GM18499 (cell line): ENCODE results near the gene ENTREP3.

Experiments
- ATAC-seq: cut with Tn5 transposase; IDR thresholded peaks from one replicate; pipeline ENCODE4 v1.9.1; 2021; ENCODE audit warnings: moderate number of reproducible peaks; ENCODE audit not compliant: insufficient read depth, unreplicated experiment

ENTREP3 gene

DNA sequence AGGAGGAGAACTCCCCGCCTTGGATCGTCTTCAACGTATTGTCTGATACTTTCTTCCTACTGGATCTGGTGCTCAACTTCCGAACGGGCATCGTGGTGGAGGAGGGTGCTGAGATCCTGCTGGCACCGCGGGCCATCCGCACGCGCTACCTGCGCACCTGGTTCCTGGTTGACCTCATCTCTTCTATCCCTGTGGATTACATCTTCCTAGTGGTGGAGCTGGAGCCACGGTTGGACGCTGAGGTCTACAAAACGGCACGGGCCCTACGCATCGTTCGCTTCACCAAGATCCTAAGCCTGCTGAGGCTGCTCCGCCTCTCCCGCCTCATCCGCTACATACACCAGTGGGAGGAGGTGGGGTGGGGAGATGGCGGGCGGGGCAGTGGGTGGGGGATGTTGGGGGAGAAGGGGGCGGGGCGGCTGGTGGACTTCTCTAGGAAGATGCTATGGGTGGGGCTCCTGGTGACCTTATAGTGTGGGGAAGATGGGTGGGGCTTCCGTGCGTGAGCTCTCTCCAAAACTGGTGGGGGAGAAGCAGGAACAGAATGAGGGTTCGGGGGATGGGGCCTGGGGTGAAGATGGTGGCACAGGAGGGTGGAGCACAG is 27.3 kb upstream of the ENTREP3 start:
- no peak for ATAC-seq

DNA sequence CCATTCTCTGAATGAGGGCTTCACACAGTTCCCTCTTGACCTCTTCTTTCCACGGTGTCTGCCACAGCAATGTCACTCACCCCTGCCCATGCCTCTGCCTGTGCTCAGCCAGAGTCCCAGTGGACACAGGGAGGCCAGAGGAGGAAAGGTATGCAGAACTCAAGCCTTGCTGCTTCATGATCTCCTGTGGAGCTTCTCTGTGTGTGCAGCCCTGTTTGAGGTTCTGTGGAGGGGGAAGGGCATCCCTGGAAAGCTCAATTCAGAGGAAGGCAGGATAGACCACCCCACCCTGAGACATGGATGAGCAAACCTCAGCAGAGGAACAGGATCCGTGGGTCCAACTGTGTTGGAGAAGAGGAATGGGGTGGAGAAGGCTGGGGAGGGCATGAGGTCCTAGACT is 24.0 kb upstream of the ENTREP3 start:
- no peak for ATAC-seq

DNA sequence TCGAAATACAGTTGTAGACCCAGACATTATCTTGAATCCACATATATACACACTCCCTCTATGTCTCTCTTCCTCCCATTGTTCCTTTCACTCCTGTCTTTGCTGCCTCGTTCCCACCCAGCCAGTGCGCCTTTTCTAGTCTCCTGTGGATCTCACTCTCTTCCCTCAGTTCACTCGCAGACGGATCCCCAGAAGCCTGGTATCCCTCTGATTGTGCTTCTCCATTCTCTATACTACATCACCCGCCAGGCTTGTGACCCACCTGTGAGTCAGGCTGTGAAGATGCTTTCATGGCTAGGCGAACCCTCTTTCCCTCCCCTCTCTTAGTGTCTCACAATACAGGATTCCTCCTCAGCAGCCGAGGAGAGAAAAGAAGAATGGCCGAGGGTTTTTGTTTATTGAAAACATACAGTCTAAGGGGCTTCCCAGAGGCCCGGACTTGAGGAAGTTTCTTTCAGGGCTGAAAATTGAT is 23.4 kb upstream of the ENTREP3 start:
- no peak for ATAC-seq

DNA sequence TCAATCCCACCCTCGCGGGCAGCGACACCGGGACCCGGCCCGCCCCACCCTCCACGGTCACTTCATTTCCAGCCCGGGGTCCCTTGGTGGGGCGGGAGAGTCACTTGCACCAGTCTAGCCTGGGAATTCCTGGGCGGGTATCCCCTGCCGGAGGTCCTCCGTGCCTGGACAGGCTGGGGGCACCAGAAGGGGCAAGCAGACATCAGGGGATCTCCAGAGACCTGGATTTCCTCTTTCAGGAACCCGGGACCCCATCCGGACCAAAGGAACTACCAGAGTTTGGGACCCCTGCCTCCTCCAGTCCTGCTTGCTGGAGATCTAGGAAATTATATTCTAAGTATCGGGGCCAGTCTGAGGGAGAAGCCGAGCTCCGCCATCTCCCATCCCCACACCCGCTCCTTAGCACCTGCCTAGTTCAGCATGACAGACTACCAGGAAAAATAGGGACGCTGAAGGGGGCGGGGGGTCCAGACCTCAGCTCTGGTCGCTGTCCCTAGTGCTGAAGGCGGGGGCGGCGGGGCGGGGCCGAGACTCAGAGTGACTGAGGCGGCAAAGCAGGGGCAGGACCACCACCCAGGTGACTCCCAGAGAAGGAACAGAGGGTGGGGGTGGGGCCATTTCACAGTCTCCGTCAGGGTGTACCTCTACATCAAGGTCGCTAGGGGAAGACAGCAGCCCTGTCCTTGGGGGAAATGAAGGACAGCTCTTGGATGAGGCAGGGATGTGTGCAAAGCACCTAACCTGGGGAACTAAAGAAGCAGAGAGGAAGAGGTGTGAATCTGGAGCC is 22.8 kb upstream of the ENTREP3 start:
- no peak for ATAC-seq

DNA sequence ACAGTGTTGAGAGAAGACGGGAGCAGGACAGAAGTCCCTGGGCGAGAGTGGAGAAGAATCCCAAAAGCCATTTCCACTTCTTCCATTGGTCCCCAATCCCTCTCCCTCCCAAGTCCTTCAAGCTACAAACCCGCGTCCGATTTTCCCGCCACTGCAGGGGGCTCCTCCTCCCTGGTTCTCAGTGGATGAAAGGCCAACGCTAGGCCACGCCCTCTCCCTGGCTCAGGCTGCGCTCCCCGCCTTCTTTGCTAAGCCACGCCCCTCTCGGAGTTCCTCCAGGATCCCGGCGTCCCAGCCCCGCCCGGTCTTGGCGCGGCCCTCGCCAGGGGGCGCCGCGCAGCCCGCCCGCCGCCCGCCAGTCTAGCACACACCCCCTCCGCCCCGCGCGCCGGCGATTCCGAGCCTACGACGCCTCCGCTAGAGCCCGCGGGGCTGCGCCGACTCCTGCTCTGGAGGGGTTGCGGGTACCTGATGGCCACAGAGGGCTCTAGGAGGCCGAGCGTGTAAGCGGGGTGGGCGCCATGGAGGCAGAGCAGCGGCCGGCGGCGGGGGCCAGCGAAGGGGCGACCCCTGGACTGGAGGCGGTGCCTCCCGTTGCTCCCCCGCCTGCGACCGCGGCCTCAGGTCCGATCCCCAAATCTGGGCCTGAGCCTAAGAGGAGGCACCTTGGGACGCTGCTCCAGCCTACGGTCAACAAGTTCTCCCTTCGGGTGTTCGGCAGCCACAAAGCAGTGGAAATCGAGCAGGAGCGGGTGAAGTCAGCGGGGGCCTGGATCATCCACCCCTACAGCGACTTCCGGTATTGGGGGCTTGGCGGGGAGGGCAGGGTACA is 22.0 kb upstream of the ENTREP3 start, which contains the start of gene HCN3:
TSS of gene HCN3 (plus strand) at position 394 of the 832 bp plus-strand sequence. CDS start at position 522, 128 bp downstream.
- no peak for ATAC-seq

DNA sequence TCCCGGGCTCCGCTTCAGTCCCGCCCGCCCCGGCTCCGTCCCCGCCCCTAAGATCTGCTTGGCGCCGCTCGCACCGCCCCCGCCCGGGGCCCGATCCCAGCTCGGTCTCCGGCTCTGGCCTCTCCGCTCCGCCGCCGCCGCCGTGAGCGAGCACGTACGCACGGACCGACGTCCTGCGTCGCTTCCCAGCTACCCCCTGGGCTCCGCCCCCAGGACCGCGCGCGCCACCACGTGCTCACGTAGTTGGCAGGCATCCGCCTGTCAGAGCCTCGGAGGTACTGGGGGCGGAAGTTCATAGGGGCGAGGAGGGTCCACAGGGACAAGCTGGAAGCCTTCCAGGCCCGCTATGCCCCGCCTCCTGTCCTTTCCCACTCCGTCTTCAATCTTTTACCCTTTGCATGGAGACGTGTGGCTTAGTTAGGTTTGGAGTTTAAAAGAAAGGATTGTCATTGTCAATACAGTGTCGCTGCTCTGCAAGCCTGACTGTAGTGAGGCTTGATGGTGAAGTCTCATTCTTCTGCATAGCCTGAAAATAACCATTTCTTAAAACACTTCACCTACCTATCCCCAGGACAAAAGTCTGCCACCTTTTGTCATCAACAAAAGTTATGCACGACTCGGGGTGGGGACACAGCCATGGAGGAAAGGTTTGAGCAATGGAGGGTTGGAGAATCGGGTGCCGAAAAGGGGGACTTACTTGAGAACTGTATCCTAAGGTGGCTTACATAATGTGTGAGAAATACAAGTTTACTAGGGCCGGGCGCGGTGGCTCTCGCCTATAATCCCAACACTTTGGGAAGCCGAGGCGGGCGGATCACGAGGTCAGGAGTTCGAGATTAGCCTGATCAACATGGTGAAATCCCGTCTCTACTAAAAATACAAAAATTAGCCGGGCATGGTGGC is 18.3 kb upstream of the ENTREP3 start, which contains the start of gene CLK2:
TSS of gene CLK2 (minus strand) at position 162 of the 903 bp plus-strand sequence. CDS start 2,527 bp downstream, outside the sequence.
- peak; percentile 43 for ATAC-seq

DNA sequence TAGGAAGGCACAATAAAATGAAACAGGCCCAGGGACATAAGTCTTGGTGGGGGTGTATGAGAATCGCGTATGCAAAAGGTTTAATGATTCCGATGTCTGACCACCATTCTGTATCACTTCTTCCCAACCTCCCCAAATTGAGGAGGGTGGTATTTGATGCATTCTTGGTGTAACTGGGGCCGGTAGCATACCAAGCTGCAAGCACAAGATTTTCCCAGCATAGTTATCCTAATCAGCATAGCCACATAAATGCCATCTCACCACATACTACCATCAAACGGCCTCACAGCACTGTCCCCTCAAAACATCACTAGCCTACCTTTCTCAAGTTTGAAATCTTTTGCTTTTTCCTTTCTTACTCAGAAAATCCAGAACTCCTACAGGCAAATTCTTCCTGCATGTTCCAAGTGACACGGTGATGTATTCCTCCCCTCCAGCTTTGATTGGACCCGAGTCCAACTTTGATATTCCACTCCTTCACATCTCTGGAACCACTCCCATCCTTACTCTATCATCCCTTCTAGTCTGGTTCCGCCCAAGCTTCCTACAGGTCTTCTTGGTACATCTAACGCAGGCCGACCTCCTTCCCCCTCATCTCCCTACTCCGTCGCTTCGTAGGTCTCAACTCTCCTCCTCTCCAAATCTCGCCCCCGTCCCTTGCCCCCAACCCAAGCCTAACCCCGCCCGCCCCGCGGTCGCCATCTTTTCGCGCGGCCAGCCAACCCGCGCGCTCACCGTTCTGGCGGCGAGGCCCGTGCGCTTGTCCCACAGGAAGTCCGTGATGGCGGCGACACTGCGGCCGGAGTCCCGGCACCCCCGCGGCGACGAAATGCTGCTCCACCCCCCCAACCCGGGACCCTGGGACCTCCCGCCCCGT is 17.4 kb upstream of the ENTREP3 start:
- peak; percentile 9 for ATAC-seq

DNA sequence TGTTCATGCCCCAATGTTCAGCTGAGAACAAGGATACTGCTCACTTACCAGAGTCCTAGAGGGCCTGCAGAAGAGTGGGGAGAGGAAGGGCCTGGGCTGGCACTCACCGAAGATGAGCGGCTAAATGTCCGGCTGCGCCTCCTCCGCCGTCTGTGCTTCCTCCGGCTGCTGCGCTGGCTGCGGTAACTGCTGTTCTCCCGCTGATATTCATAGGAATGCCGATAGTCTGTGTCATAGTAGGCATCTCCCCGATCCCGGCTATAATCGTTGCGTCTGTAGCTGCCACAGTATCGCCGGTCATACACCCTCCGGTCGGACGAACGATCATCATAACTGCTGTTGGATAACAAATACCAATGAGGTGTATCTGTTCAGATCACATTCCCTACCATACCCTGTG is 14.1 kb upstream of the ENTREP3 start:
- ATAC-seq: no peak

DNA sequence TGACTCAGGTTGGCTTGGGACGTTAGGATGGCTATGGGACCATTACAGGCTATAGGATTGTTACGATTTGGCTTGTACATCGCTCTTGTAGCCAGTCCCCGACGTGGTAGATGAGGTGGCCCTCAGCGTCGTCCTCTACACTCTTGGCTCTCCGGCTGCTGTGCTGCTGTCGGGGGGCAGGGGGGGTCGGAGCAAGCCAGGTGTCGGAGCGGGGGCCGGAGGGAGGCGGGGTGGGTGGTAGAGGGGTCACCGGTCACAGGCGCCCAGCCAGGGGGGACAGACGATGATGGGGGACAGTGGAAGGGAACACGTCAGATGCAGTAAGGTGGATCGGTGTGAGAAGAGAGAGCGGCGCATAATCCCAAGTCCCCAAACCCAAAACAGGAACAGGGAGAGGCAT is 13.3 kb upstream of the ENTREP3 start:
- ATAC-seq: no peak

DNA sequence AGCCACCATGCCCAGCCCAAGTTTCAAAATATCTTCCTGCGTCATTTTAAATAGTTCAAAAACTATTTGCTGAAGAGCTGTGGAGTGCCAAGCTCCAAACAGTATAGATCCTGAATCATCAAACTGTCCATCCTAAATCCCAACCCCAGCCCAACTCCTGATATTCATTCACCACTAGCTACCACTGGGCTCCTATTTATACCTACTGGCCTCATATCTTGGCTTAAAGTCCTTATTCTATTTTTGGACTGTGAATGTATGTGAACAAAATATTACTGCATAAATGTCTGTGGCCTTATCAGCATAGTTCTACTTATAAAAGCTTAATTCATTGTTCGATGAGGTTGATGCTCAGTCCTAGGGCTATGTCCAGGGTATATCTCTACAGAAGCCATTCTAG is 12.1 kb upstream of the ENTREP3 start:
- no peak for ATAC-seq

DNA sequence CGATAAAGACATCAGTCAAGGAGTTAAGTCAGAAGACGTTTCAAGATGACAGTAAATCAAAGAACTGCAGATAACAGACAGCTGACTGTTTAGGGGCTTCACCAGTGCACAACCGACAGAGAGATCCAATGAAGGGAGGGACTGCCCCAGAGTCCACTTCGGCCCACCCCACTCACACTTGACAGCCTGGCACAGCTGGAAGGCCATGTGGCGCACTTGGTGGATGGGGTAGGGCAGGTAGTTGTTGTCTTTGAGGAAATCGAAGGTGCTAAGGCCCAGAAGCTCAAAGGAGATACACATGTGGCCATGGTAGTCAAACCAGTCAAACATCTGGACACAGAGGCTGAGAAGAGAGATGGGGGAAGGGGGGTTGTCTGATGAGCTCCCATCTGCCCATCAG is 11.3 kb upstream of the ENTREP3 start:
- no peak for ATAC-seq

DNA sequence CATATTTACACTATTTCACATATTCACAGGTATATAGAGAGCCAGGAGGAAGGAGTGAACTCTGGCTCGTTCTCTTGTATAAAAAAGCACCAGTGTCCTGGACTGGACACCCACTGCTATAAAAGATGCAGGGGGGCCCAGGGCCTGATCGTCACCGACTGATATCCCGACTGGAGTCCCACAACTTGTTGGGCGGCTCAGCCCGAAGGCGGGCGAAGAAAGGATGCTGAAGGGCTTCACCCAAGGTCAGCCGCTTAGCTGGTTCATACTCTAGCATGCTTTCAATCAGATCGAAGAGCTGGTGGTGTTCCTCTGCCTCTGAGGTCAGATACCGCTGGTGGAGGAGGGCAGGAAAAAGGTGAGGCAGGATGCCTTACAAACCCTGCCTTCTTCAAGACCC is 7.8 kb upstream of the ENTREP3 start:
- ATAC-seq: no peak

DNA sequence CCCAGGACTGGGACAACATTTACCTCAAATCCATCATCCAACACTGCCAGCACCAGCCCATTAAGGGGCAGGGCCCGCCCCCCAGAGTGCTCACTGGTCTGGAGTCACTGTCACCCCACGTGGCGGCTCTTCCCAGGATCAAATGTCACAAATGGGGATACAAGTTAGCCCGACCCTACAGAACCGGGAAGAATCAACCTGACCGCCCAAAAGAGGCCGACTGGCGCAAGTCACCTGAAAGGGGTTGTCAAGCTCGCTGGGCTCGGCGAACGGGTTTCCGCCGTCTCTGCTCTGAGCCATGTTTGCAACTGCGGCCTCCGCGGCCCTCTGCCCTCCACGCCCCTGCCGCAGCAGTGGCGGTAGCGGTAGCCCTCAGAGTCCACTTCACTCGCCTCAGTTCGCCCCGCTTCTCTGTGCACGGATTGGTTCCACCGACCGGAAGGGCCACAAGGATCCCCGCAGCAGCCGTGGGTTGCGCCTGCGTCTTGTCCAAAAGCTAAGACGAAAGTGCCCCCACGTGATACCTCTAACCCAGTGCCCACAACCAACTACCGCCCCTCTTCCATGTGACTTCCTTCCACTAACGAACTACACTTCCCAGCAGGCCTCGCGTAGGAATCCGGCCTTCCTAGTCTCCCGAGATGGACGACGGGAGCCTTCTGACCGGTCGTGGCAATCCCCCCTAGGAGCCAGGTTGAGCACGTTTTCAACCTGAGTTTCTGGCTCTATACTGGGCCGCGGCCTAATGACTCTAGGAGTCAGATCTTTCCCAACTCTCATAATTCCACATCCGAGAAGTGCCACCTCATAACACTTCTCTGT is 6.8 kb upstream of the ENTREP3 start, which contains the start of gene SCAMP3:
TSS of gene SCAMP3 (minus strand) at position 509 of the 822 bp plus-strand sequence. CDS start at position 300, 209 bp downstream.
- ATAC-seq: peak; percentile 71

DNA sequence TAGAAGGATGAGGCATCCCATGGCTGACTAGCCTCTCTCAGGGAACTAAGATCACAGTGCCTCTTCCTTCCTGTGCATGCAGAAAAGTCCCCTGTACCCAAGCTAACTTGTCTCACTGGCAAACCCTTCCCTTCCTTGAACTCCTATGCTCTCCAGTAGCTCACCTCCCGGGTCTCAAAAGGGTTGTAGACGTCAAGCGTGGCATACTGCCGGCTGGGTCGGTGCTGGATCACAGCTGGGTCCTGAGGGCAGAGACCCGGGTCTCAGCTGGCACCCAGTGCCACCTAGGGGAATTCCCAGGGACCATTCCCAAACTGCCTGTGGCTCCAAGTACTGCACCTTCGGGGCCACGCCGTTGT is 6.2 kb upstream of the ENTREP3 start:
- no peak for ATAC-seq

DNA sequence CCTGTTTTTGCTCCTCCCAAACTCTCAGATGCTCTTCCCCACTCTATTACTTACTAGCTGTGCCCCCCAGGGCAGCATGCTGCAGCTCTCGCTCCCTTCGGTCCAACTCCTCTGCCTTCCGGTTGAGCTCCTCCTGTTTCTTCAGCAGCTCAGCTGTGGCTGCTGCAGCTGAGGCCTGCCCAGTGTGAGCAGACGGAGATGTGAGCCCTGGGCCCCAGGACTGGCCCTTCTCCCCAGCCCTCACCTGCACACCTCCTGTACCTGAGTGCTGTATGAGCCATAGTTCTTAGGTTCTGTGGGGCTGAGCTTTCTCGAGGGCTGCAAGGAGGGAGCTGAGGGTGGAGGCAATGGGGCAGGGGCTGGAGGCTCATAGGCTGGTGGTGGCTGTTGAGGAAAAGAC is 5.0 kb upstream of the ENTREP3 start:
- ATAC-seq: no peak

DNA sequence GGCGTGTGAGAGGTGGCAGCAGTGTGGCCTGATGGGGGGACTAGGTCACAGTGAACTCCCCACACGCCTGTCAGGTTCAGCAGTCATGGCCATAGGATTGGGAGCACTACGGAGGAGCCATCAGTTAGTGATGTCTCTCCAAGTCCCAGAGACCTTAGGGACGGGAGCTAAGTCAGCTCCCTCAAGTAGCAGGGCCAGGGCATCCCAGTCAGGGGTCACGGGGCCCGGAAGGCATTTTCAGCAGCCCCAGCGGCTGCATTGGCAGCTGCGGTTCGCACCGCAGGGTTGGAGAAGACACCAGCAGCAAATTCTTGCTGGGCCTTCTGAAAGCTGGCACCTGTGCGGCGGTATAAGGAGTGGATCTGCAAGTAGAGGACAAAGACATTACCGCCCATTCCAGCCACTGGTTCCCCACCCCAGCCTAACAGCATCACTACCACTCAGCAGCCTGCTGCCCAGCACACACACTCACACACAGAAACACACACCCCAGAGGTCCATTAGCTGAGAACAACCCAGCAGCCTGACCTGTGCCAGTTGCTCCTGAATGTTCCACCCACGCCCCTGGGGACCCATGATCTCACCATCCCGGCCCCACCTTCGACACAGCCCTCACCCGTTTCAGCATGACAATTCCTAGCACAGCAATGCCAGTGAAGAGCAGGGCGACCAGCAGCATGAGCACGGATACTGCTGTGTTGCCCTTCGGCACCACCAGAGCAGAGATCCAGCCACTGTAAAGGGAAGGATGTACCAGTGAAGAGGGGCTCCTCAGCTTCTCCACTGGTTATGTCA is 972 bp upstream of the ENTREP3 start:
- no peak for ATAC-seq

DNA sequence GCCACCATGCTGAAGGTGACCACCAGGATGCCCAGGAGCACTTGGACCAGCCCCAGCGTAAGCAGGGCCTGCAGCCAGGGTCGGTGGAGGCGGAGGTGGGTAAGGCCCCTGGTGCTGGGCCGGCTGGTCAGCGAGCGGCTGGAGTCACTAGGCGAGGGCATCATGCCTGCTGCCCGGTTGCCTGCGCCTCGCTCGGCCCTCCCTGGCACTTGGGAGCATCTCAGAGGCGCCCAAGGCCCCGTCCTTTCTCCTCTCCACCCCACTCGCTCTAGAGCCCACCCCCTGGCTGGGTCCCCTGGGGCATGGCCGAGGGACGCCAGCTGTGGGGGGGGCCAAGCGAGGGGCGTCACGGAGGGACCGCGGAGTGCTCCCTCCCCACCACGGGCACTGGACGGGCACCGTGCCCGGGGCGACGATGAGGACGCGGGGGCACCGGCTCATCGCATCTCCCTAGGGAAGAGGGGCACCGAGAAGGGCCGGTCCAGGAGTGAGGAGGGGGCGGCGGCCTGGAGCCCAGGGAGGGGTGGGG is 505 bp downstream of the ENTREP3 start:
- no peak for ATAC-seq
